SH-SY5Y (cell line): ENCODE measurements around the gene SOX6.

ENCODE experiments used
- GATA2 ChIP-seq: IDR thresholded peaks from 2 replicates; pipeline ENCODE4 v1.6.1; 2011; ENCODE audit warnings: mild to moderate bottlenecking, low read depth, low read length
- GATA3 ChIP-seq: IDR thresholded peaks from 2 replicates; pipeline ENCODE4 v1.6.1; 2011; ENCODE audit warnings: low read depth, mild to moderate bottlenecking, low read length, moderate library complexity

DNA sequence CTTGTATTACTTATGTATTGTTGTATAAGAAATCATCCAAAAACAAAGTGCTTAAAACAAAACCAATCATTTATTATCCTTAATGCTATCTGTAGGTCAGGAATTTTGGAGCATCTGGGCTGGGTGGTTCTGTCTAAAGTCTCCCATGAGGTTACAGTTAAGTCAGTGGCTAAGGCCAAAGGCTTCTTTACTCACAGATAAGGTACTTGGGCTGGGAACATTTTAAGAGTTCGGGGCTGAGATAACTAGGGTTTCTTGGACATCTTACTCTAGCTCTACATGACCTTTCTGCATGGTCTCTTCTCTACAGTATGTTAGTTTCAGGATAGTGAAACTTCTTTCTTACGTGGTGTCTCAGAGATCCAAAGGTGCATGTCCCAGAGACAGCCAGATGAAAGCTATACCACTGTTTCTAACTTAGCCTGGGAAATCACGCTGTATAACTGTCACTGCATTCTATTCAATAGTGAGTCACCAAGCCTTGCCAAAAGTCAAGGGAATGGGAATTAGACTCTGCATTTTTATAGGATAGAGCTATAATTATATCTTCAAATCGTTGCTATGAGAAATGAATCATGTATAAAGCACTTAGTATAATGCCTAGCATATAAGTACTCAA is 29.6 kb downstream of the SOX6 start:
- no peak for TF ChIP-seq GATA2
- TF ChIP-seq GATA3 = no peak
